Measurements from ENCODE around the gene YARS1.
"Not testable (repeated sequence)": the region's sequence is repeated elsewhere in the genome, so short reads cannot be mapped to it uniquely, and the experiment has no call there.

YARS1 gene

DNA sequence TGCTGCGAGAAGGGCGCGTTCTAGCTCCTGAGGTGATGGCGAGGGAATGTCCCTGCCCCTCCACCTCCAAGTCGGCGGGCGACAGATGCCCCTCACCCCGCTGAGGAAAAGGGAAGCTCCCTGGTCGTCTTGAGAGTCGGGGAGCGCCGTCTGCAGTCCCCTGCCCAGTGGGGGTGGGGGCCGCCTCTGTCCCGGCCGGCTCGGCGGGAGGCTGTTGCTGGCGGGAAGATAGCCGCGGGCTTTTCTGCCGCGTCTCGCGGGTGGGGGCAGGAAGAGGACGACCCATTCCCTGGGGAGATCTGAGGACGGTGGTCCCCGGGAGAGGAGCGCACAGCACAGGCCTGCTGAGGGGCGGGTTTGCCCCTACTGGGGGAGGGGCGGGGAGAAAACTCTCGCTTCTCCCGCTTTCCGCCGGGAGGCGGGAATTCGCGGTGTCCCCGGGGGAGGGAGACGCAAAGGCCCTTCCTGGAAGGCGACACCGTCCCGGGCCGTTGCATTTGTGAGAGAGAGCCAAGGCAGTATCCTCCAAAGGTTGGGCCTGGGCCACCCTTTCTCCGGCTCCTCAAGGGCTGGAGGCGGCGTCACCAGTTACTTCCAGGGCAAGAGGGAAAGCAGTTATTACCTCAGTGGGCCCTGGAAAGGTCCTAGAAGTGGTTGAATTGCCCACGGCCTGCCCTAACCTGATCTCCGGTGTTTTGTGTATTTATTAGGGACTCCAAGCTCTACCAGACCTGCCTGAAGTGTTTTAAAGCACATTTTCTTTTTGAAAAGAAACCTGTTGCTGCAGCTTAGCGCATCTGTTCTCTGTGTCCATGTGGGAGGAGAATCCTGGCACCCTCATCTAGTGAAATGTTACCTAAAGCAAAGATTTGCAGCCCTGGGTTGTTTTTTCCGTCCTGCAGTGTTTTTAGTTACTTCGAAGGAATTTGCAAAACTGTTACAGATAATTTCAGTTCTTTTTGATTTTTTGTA, 943 bp upstream of the YARS1 start:
- DNase-seq (ENCODE audit: low read depth, low spot score) = no peak

DNA sequence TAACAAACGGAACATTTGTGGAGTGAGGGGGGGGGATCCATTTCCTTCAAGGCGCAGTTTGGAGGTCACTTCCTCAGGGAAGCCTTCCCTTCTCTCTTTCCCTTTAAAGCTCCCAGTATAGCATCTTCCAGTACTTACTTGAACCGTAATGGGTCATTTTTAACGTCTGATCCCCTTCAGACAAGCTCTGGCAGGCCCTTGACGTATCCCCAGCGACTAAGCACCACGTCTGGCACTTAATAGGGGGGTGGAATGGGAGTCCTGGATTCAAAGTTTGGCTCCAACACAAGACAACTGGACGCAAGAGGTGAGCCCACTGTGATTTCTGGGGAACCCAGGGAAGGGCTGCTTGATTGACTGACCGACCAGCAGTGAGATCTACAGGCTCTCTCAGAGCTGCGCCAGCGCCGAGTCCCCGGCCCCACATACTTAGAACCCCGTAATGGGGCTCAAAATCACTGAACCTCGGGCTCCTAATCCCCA, 441 bp downstream of the YARS1 start:
- DNase-seq (ENCODE audit: low read depth, low spot score) = no peak

DNA sequence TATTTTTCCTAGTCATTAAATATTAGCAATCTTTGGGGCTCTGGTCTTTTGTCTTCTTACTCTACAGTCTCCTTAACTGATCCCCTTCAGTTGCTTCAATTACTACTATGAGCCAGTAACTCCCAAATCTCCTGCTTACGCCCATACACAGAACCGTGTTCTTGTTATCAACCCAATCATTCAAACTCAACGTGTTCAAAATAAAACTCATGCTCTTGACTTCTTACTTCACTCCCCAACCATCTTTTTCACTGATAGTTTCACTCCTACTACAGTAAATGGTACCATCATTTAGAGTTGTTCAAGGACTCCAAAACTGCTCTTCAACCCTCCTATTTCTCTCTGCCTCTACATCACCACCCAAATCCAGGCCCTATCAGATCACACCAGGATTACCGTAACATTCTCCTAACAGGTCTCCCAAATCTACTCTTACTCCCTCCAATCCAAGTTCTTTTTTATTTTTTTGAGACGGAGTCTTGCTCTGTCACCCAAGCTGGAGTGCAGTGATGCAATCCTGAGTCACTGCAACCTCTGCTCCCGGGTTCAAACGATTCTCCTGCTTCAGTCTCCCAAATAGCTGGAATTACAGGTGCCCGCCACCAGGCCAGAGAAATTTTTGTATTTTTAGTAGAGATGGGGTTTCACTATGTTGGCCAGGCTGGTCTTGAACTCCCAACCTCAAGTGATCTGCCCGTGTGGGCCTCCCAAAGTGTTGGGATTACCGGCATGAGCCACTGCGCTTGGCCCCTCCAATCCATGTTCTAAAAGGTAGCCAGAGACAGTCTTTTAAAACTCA, 3.0 kb downstream of the YARS1 start:
- DNase-seq (ENCODE audit: low read depth, low spot score) = no peak

DNA sequence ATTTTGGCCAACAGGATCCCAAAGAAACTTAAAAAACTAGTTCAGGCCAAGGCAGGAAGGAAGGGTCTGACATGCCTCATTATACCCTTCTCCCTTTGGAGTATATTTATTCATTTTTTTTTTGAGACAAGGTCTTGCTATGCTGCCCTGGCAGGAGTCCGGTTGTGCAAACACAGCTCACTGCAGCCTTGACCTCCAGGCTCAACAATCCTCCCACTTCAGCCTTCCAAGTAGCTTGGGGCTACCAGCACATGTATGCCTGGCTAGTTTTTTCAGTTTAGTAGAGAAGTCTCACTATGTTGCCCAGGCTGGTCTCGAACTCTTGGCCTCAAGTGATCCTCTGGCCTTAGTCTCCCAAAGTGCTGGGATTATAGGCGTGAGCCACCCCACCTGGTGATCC, 5.2 kb downstream of the YARS1 start:
- no peak for DNase-seq (ENCODE audit: low read depth, low spot score)

DNA sequence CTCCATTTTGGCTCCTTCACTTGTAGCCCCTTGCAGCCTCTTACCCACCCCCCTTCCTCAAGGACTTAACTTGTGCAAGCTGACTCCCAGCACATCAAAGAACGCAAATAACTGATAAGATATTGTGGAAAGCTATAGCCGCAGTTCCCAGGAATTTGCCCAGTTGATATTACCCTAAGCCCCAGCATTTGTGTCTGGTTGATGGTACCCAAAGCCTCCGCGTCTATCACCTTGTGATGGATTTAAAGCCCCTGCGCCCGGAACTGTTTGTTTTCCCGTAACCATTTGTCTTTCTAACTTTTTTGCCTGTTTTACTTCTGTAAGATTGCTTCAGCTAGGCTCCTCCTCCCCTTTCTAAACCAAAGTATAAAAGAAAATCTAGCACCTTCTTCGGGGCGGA, 5.9 kb downstream of the YARS1 start:
- no peak for DNase-seq (ENCODE audit: low read depth, low spot score)

DNA sequence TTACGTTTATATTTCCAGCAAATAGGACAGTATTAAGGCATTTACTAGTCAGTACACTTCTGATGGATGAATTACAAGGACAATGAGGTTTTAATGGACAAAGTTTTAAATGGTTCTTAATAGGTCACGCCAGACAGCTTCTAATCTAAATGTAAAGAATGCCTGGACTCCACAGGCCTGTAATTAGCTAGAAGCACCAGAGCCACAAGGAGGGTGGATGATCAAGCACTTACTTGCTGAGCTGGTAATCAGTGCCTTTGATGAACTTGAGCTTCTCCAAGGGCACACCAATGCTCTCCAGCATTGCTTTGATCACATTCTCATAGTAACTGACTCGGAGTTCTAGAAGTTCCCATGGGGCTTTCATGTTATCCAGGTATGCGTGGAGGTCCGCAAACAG, 6.8 kb downstream of the YARS1 start:
- no peak for DNase-seq (ENCODE audit: low read depth, low spot score)

DNA sequence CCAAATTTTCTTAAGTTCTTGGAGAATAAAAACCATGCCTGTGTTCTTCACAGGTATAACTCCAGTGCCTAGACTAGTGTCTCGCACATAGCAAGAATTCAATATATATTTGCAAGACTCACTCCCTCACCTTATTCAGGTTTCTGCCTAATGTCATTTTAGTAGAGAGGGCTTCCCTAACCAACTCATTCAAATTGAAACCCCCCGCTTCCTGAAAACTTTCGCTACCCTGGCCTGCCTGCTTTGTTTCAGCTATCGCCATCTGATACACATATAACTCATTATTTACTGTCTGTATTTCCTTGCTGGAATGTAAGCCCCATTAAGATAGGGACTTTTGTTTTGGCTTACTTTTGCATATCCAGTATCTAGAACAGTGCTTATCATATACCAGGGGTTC, 8.6 kb downstream of the YARS1 start:
- DNase-seq (ENCODE audit: low read depth, low spot score) = no peak

DNA sequence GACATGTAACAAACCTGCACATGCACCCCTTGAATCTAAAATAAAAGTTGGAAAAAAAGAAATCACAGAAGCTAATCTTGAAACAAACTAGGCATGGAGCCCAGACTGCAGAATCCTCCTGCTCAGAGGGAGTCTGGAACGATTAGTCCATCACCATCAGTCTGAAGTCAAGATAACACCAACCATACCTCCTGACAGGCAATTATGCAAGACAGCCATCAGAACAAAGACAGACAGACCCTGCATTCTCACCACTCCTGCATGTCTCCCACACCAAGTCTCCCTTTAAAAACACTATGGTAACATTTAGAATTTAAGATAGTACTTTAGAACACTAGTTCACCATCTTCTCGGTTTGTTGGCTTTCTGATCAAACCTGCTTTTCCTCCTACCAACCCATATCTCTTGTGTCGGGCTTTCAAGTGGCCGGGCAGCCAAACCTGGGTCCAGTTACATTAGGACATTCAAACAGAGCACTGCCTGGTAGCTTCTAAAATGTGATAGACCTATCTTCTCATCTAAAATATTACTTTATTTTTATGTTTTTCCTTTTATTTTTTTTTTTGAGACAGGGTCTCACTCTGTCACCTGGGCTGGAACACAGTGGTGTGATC, 10.1 kb downstream of the YARS1 start:
- no peak for DNase-seq (ENCODE audit: low read depth, low spot score)

DNA sequence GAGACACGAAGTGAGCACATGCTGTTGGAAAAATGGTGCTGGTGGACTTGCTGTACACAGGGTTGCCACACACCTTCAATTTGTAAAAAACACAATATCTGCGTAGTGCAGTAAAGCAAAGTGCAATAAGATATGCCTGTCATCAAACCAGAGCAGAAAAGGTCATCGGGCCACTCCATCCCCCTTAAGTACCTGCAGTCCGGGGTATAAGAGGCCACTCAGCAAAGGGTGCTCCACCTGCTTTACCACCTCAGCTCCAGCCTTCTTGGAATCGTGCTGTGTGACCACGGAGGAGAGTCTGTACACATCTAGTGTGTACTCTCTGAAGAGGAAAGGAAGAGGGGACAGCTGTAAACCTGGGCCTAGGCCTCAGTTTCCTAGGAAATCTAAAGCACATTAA, 10.9 kb downstream of the YARS1 start:
- no peak for DNase-seq (ENCODE audit: low read depth, low spot score)

DNA sequence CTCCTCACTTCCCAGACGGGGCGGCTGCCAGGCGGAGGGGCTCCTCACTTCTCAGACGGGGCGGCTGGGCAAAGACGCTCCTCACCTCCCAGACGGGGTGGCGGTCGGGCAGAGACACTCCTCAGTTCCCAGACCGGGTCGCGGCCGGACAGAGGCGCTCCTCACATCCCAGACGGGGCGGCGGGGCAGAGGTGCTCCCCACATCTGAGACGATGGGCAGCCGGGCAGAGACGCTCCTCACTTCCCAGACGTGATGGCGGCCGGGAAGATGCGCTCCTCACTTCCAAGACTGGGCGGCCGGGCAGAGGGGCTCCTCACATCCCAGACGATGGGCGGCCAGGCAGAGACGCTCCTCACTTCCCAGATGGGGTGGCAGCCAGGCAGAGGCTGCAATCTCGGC, 12.7 kb downstream of the YARS1 start:
- not testable (repeated sequence) for DNase-seq (ENCODE audit: low read depth, low spot score)

DNA sequence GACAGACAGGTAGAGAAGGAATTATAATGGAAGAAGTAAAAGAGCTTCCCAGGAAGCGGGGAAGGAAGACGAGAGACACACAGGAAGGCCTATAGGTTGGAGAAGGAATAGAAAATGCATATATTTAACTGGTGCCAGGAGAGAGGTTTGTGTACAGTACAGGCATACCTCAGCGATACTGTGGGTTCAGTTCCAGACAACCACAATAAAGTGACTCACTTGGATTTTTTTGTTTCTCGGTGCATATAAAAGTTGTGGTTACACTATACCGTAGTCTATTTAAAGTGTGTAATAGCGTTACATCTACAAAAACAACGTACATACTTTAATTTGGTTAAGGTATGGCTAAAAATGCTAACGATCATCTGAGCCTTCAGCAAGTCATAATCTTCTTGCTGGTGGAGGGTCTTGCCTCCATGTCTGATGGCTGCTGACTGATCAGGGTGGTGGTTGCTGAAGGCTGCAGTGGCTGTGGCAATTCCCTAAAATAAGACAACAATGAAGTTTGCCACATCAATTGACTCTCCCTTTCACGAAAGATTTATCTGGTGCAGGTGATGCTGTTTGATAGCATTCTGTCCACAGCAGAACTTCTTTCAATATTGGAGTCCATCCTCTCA, 16.0 kb downstream of the YARS1 start:
- no peak for DNase-seq (ENCODE audit: low read depth, low spot score)

DNA sequence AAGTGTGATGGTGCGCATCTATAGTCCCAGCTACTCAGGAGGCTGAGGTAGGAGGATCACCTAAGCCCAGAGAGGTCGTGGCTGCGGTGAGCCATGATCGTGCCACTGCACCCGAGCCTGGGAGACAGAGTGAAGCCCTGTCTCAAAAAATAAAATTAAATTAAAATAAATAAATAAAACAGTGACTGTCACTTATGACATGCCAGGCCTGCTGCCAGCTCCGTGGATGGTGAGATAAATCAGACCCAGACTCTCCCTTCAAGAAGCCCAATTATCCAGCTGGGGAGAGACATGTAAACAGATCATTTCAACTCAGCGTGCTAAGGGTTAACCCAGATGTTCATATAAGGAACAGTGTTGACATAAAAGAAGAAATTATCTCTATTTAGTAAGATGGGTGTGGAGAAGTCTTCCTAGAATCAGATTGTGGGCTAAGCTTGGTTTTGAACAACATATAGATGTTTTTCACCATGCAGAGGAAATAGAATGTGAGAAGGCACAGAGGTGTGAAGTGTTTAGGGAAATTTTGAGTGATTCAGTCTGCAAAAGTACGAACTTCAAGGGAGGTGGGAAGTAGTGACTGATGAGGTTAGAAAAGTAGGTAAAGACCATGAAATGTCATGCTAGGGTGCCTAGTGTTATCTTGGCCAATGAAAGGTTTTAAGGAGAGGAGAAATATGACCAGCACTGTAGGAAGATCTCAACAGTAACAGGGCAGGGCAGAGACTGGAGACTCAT, 18.3 kb downstream of the YARS1 start:
- DNase-seq (ENCODE audit: low read depth, low spot score) = no peak

DNA sequence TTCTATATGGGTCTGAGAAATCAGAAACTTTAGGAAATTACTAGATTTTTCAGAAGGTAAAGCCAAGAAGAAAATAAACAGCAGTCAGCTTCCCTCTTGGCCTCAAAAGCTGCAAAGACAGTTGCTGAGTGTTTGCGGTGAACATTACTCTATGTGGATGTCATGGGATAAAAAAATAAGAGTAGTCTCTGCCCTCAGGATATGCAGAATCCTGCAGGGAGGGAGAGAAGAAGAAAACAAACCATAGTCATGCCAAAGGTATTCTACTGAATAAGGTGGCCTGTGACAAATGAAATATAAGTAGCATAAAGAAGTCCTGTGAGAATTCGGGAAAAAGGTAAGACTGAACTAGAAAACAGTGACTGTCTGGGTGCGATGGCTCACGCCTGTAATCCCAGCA, 19.0 kb downstream of the YARS1 start:
- no peak for DNase-seq (ENCODE audit: low read depth, low spot score)

DNA sequence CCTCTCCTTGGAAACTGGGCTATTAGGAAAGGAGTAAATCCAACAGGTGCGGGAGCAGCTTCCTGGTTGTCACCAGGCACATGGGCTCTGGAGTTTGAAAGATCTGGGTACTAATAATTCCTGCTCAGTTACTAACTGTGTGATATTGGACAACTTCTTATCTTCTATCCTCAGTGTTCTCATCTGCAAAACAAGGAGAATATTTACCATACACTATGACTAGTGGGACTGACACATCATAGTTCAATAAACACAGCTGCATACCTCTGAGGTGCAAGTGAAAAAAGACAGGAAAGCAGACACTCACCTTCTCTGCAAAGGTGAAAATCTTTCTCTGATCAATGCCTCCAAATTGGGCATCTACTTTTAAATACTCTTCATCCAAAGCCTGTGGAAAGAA, 19.7 kb downstream of the YARS1 start:
- no peak for DNase-seq (ENCODE audit: low read depth, low spot score)

DNA sequence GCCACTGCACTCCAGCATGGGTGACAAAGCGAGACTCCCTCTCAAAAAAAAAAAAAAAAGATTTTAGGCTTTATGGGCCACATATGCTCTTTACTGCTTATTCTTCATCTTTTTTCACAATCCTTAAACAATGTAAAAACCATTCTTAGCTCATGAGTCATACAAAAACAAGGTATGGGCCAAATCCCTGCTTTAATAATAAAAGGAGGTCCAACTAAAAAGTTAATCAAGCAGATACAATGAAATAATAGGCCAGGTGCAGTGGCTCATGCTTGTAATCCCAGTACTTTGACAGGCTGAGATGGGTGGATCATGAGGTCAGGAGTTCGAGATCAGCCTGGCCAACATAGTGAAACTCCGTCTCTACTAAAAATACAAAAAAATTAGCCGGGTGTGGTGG, 21.4 kb downstream of the YARS1 start:
- not testable (repeated sequence) for DNase-seq (ENCODE audit: low read depth, low spot score)

DNA sequence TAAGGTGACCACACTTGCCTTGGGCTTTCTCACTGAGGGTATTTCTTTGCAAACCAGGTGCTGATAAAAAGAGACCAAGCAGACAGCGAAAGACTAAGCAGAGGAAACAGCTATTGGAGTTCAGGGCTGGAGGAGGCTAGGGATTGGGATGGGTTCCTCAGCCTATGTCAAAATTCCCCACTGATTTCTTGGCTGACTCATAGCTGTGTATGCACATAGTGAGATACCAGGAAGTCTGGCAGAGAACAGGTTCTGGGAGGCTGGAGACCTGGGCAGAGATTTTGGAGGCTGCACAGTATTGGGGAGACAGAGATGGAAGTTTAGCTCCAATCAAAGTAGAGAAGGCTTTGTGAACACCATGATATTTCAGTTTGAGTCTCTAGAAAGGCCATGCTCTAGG, 25.3 kb downstream of the YARS1 start:
- DNase-seq (ENCODE audit: low read depth, low spot score) = no peak

DNA sequence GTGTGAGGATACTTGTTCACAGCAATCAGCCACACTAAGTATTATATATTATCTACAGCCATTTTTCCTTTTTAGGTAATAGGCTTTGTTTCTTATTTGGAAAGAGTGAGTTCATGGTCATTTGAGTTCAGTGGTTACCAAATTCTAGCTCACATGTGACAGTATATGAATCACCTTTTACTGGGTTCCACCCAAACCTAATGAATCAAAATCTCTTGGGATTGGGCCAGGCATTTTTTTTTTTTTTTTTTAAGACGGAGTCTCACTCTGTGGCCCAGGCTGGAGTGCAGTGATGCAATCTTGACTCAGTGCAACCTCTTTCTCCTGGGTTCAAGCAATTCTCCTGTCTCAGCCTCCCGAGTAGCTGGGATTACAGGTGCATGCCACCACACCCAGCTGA, 27.8 kb downstream of the YARS1 start:
- DNase-seq (ENCODE audit: low read depth, low spot score) = not testable (repeated sequence)

DNA sequence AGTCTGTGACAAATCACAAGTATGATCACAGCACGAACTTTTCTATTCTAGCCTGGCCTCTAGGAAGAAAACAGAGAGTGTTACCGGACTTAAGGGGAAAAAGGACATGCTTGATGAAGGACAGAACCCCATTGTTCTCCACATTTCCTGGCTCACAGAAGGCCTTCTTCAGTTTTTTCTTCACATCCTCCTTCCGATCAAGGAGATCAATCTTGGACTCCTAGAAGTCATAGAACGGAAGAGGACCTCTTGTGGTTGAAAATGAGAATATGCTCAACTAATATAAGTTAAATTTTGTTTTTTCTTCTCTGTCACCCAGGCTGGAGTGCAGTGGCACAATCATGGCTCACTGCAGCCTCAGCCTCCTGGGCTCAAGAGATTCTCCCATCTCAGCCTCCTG, 30.3 kb downstream of the YARS1 start:
- no peak for DNase-seq (ENCODE audit: low read depth, low spot score)

DNA sequence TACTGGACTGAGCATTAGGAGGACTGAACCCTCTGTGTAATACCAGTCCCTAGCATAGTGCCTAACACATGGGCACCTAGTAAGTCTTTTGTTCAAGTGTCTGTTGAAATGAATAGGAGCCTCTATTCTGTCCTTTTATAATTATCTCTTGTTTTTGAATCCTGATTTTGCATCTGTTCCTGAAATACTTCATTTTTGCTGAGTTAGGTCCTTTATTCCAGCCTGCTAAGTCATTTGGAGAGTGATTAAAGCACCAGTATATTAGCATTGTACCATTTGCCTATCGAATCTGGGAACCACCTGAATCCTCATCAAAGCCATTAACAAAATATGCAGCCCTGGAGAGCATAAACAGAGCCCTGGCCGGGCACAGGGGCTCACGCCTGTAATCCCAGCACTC, 32.3 kb downstream of the YARS1 start:
- DNase-seq (ENCODE audit: low read depth, low spot score) = no peak

DNA sequence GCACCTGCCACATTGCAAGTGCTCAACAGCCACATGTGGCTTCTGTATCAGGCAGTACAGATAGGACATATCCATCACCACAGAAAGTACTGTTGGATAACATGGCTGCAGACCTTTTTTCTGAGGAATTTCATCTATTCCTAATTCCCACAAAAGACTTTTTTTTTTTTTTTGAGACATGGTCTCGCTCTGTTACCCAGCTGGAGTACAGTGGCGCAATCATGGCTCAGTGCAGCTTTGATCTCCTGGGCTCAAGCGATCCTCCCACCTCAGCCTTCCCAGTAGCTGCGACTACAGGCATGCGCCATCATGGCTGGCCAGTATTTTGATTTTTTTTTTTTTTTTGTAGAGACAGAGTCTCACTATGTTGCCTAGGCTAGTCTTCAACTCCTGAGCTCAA, 33.3 kb downstream of the YARS1 start:
- no peak for DNase-seq (ENCODE audit: low read depth, low spot score)

DNA sequence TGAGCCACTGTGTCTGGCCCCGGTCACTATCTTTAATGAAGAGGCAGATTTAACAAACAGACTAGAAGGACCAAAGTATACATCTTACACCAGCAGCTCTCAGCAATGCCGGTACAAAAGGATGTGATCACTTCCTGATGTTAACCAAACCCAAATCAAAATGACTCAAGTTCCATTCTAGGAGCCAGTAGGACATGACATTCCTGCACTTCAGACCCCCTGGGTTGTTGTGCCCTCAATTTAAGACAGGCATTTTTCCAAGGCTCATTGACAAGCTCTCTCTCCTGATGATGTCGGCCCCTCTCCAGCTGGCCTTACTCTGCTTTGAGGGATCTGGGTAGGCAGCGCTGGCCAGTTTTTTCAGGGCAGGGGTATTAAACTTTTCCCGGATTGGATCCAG, 35.1 kb downstream of the YARS1 start:
- DNase-seq (ENCODE audit: low read depth, low spot score) = no peak

Data from activated CD4-positive, CD25-positive, alpha-beta regulatory T cell treated with anti-CD3 and anti-CD28 coated beads, Interleukin-2, amount 50 U/mL, for 16 hours (primary cell).